Measurements from ENCODE around the gene OGDH.
"Not testable (repeated sequence)": the region's sequence is repeated elsewhere in the genome, so short reads cannot be mapped to it uniquely, and the experiment has no call there.

The OGDH gene

GRCh38 chr7:44678101-44678470 lies 71.7 kb downstream of the OGDH start:
- DNase-seq = no peak

DNA sequence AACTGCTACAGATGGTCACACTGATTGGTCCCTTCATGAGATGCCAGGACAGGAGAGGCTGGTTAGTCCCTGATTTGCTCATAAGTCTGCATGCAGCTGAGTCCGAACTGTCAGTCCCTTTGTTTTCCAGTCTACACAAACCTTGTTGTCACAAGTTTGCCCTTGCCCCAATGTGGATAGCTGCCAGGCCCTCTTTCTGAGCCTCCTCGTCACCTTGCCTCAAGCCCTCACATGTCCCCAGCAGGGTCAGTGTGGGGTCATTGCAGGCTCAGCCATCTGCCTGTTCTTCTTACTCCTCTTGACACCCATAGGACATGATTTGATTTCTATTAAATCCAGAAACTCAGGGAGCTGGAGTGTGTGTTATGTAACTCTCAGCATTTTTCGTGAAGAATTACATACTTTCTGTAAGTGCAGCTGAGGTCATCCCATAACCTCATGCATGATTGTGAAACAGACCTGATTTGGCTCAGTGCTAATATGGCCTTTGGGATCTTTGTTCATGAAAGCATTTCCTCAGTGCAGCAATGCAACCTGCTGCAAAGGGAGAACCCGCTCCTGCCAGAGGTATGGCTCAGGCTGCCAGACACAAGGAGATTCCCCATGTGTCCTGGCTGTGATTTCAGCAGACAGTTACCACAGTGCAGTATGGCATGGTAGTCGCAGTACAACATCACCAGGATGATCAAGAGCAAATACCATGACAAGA lies 72.2 kb downstream of the OGDH start:
- DNase-seq = no peak

DNA sequence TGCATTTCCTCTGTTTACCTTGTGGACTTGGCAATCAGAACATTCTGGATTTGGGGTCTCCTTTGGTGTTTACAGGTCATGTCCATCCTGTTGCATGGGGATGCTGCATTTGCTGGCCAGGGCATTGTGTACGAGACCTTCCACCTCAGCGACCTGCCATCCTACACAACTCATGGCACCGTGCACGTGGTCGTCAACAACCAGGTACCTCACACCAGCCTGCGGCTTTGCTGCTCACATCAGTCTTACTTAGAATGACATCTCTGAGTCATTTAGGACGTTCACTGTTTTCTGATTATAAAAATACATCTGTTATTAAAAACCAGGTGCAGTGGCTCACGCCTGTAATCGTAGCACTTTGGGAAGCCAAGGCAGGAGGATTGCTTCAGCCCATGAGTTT lies 75.2 kb downstream of the OGDH start:
- no peak for DNase-seq

- no peak for DNase-seq
Observed at GRCh38 chr7:44685723-44686122, 79.3 kb downstream of the OGDH start.

DNA sequence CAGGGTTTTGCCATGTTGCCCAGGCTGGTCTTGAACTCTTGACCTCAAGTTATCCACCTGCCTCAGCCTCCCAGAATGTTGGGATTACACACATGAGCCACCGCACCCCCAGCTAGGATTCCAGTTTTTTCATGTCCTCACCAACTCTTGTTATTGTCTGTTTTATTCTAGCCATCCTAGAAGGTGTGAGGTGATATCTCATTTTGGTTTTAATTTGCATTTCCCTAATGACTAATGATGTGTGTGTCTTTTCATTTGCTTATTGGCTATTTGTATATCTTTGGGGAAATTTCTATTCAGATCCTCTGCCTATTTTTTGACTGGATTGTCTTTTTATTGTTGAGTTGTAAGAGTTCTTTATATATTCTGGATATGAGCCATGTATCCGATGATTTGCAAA lies 83.0 kb downstream of the OGDH start:
- DNase-seq = no peak

- DNase-seq = no peak
Observed at GRCh38 chr7:44693641-44694313, 87.3 kb downstream of the OGDH start.

DNA sequence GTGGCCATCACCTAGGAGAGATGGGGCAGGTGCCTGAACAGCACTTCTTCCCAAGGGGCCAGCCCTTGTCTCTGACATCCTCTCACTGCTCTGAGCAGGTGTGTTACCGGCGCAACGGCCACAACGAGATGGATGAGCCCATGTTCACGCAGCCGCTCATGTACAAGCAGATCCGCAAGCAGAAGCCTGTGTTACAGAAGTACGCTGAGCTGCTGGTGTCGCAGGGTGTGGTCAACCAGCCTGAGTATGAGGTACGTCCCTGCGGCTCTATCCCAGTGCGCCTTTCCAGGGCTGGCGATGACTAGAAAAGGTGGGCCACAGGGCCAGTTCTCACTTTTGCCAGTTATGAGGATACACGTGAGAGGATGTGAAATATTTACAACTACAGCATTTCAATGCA lies 87.9 kb downstream of the OGDH start:
- DNase-seq = no peak

GRCh38 chr7:44694766-44695165 lies 88.3 kb downstream of the OGDH start:
- DNase-seq = no peak

GRCh38 chr7:44695756-44696155 lies 89.3 kb downstream of the OGDH start:
- DNase-seq = no peak

DNA sequence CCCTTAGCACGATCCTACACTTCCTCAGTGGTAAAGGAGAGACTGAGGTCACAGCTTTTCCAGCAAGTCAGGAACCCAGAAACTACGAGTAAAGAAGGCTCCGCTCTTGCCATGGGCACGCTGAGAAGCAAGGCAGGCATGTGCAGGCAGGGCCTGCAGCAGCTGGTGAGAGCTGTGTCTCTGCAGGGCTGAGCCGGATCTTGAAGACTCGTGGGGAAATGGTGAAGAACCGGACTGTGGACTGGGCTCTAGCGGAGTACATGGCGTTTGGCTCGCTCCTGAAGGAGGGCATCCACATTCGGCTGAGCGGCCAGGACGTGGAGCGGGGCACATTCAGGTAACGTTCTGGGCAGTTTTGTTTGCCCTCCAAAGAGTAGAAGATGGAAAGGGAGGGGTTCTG lies 90.3 kb downstream of the OGDH start:
- no peak for DNase-seq

DNA sequence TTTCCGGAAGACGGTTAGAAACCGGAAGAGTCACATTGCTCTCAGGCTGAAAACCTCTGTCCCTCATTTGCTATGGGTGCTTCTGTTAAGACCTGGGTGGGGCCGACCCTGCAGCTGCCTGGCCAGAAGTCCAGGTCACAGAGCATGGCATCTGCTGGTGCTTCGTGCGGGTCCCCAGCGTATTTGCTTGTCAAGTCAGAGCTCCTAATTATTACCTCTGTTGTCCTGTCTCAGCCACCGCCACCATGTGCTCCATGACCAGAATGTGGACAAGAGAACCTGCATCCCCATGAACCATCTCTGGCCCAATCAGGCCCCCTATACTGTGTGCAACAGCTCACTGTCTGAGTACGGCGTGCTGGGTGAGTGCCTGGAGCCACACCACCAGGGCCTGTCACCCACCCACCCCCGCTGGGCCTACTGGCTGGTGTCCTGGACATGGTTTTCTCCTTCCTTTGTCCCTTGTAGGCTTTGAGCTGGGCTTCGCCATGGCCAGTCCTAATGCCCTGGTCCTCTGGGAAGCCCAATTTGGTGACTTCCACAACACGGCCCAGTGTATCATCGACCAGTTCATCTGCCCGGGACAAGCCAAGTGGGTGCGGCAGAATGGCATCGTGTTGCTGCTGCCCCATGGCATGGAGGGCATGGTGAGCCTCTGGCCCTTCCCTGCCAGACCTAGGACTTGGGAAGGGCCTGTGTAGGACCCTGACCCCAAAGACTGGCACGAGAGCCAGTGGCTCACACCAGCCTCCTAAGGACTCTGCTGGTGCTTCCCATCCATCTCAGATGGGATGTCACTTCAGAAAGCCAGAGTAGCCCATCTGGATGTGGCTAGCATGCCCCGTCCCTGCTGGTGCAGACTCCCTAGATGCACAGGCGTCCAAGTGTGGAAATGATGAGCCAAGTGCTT lies 91.0 kb downstream of the OGDH start:
- DNase-seq = no peak

DNA sequence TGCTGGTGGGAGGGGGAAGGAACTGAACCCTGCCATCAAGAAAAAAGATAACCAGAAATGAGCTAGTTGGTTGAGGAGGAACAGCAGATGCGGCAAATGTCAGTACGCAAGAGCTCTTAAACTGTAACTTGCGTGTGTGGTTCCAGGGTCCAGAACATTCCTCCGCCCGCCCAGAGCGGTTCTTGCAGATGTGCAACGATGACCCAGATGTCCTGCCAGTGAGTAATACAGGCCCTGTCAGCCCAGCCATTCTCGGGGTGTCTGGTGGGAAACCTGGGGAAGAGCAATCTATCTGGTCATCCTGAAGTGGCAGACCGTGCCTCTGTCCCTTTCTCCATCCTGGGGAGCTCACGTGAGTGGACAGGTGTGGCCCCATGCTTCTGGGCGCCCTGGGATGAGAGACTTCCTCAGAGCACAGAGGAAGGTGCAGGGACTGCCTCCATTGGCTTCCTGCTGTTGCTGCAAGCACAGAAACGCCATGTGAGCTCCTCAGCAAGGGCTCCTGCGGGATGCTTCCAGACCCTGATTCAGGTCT lies 91.7 kb downstream of the OGDH start:
- DNase-seq = no peak

DNA sequence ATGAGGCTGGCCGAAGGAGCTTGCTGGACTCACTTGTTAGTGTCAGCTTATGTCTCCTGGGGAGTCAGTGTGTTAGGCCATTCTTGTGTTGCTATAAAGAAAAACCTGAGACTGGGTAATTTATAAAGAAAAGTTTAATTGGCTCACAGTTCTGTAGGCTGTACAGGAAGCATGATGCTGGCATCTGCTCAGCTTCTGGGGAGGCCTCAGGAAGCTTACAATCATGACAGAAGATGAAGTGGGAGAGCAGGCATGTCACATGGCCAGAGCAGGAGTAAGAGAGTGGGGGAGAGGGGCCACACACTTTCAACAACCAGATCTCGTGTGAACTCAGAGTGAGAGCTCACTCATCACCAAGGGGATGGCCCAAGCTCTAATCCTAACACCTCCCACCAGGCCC lies 93.2 kb downstream of the OGDH start:
- not testable (repeated sequence) for DNase-seq

DNA sequence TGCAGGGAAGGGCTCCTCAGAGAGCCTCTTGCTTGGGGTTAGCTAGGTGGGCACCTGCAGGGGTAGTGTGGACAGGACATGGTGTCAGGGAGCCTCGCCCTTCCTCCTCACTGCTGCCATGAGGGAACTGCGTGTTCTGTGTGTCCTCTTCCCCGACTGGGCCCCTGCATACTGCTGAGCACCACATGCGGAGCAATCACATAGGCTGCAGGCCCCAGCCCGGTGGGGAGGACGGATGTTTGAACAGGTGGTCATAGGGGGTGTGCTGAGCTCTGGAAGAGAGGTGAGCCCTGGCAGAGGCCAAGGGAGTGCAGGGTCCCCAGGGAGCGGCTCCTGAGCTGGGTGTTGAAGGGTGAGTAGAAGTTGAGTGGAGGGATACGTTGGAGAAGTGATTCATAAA lies 93.9 kb downstream of the OGDH start:
- no peak for DNase-seq

DNA sequence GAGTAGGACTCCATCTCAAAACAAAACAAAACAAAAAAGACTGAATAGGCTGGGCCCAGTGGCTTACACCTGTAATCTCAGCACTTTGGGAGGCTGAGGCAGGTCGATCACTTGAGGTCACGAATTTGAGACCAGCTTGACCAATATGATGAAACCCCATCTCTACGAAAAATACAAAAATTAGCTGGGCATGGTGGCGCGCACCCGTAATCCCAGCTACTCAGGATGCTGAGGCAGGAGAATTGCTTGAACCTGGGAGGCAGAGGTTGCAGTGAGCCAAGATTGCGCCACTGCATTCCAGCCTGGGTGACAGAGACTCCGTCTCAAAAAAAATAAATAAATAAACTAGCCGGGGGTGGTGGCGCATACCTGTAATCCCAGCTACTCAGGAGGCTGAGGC lies 97.0 kb downstream of the OGDH start:
- DNase-seq = not testable (repeated sequence)

GRCh38 chr7:44703921-44704320 lies 97.5 kb downstream of the OGDH start:
- no peak for DNase-seq

- no peak for DNase-seq
Observed at GRCh38 chr7:44705434-44705833, 99.0 kb downstream of the OGDH start.

GRCh38 chr7:44706788-44707557 lies 100.5 kb downstream of the OGDH start:
- DNase-seq = no peak

DNA sequence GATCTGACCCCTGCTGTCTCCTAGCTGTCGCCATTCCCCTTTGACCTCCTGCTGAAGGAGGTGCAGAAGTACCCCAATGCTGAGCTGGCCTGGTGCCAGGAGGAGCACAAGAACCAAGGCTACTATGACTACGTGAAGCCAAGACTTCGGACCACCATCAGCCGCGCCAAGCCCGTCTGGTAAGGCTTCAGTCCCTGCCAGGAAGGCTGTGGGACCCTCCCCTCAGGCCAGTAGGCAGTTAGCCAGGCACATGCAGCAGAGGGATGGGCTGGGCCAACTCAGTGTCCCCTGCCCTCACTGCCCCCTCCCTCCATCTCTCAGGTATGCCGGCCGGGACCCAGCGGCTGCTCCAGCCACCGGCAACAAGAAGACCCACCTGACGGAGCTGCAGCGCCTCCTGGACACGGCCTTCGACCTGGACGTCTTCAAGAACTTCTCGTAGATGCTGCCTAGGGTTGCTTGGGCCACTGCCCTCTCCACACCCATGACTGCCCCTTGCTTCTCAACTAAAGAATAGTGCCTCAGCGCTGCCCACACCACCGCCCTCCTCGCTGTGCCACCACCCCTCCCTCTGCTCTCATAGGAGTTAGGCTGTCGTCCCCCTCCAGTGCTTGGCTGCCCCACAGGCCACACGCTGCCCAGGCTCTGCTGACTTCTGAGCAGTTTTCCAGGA lies 101.3 kb downstream of the OGDH start:
- no peak for DNase-seq

- DNase-seq = no peak
Observed at GRCh38 chr7:44709011-44709915, 102.8 kb downstream of the OGDH start.
